ENCODE data around the gene PIN1.

Gene PIN1

DNA sequence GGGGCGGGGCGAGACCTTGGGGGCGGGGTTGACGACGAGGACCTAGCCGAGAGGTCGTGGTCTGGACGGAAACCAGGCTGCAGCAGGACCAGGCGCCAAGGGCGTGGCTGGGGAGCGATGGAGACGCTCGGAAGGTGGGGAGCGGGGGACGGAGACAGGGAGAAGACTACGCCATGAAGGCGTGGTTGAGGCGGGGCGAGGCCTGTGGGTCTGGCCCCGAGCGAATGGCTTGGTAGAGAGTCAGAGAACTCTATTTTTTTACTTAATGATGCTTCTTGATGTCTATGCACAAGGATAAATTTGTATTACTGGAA is 15.6 kb upstream of the PIN1 start:
- TF ChIP-seq, protein P1, sequence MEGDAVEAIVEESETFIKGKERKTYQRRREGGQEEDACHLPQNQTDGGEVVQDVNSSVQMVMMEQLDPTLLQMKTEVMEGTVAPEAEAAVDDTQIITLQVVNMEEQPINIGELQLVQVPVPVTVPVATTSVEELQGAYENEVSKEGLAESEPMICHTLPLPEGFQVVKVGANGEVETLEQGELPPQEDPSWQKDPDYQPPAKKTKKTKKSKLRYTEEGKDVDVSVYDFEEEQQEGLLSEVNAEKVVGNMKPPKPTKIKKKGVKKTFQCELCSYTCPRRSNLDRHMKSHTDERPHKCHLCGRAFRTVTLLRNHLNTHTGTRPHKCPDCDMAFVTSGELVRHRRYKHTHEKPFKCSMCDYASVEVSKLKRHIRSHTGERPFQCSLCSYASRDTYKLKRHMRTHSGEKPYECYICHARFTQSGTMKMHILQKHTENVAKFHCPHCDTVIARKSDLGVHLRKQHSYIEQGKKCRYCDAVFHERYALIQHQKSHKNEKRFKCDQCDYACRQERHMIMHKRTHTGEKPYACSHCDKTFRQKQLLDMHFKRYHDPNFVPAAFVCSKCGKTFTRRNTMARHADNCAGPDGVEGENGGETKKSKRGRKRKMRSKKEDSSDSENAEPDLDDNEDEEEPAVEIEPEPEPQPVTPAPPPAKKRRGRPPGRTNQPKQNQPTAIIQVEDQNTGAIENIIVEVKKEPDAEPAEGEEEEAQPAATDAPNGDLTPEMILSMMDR (conservative IDR thresholded peaks at IDR 0.05): no peak
- no peak for TF ChIP-seq ZFX (IDR thresholded peaks at IDR 0.05)
- H3K27ac ChIP-seq: peak overlapping the region; percentile 19

DNA sequence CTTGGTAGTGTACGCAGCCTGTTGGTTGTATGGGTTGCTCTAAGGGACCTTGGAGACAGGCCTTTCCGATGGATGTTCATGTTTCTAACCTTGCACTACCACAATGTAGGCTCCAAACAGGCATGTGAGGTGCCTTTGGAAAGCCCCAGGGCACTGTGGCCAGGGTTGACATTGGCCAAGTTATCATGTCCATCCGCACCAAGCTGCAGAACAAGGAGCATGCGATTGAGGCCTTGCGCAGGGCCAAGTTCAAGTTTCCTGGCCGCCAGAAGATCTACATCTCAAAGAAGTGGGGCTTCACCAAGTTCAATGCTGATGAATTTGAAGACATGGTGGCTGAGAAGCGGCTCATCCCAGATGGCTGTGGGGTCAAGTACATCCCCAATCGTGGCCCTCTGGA is 15.1 kb upstream of the PIN1 start:
- peak overlapping the region; percentile 19 for H3K27ac ChIP-seq

DNA sequence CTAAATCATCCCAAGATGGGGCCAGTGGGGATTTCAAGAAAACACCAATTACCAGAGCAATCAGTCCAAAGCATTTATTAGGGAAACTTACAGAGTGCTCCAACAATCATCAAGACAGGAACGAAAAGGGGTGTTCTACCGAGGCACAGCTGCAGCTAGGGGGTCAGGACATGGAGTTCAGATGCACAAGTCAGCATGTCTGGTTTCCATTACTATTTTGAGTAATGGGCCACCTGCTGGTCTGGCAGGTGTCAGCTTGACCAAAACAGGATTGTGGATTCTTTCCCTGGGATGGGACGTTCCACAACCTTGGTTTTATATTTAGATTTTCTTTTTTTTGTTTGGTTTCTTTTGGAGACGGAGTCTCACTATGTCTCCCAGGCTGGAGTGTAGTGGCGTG is 11.3 kb upstream of the PIN1 start:
- TF ChIP-seq, protein P1 (conservative IDR thresholded peaks at IDR 0.05): no peak
- no peak for TF ChIP-seq ZFX (IDR thresholded peaks at IDR 0.05)
- no peak overlapping the region for H3K27ac ChIP-seq

DNA sequence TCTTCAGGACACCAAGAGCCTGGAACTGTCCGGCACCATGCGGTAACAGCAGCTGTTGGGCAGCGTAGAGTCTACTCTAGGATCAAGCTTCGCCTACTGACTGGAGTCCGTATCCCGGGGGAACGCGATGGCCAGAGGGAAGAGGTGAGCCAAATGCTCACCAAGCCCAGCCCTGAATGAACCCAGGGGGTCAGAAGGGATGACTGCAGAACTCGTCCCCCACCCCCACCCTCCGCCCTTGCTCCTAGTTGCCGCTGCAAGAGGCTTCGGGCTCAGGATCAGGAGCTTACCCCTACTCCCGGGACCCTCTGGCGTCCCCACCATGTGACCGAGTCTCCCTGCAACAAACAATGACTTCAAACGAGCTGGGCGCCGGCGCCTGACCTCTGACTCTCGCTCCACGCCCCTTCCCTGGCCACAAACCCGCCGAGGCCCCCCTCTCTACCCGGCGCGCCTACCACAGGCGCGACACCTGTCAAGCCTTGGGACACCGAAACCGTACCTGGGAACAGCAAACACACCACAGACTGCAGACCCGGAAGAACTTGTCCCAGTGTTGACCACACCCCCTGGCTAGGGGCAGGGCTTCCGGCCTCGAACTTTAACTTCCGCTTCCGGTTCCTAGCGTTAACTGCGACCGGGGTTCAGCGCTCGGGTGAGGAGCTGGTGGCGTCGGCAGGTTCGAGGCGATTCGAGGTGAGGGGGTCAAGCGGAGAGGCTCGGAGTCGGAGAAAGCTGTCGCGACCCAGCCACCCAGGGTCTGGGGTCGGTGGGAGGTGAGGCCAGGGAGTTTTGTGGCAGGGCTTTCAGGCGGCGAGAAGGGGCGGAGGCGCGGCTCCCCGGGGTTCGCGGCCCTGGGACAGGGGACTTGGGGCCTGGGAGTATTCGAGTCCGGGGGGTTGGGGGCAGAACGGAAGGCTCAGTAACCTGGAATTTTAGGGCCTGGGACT is 7.6 kb upstream of the PIN1 start, which contains the start of gene UBL5:
TSS of gene UBL5 (plus strand) at position 630 of the 950 bp plus-strand sequence. CDS start 420 bp downstream, outside the sequence.
- TF ChIP-seq, protein P1 (conservative IDR thresholded peaks at IDR 0.05): no peak
- peak; percentile 53; the same call in 1 of the 2 replicates for TF ChIP-seq ZFX (IDR thresholded peaks at IDR 0.05)
- H3K27ac ChIP-seq: peak within 1 kb of the TSS; percentile 79

DNA sequence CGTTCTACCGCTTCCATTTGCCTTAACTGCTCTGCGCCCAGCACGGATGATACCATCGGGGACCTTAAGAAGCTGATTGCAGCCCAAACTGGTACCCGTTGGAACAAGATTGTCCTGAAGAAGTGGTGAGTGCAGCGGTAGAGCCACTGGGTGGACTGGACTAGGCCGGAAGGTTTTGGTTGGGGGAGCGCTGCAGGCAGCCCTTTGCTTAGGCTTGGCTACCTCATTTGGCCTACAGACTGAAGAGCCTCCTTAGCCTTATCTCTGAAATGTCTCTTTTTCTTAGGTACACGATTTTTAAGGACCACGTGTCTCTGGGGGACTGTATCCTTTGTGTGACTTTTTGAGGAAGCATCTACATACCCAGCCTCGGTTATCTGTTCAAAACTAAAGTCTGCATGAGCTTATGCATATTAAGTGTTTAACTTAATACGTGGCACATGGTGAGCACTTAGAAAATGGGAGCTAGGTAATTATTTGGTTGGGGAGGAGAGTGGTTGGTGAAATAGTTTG is 6.5 kb upstream of the PIN1 start:
- H3K27ac ChIP-seq: peak overlapping the region; percentile 79
- no peak for TF ChIP-seq ZFX (IDR thresholded peaks at IDR 0.05)
- TF ChIP-seq, protein P1 (conservative IDR thresholded peaks at IDR 0.05): no peak

DNA sequence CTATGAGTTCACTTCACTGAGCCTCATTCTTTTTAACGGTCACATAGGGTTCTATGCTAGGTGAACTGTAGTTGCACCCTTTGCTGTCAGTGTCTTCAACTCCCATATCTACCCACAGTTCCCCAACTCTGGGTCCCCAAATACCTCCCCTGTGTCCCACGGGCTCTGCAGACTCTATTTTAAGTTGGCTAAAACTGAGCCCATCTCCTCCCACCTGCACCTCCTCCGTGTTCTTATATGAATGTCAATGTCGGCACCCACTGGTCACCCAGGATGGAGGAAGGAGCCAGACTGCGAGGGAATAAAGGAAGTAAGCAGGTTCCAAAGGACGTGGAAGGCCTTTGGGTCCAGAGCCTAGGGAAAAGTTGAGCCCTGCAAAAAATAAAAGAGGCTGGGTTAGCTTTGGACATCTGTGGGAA is 802 bp upstream of the PIN1 start:
- TF ChIP-seq, protein P1 (conservative IDR thresholded peaks at IDR 0.05): no peak
- no peak for TF ChIP-seq ZFX (IDR thresholded peaks at IDR 0.05)
- no peak overlapping the region for H3K27ac ChIP-seq

DNA sequence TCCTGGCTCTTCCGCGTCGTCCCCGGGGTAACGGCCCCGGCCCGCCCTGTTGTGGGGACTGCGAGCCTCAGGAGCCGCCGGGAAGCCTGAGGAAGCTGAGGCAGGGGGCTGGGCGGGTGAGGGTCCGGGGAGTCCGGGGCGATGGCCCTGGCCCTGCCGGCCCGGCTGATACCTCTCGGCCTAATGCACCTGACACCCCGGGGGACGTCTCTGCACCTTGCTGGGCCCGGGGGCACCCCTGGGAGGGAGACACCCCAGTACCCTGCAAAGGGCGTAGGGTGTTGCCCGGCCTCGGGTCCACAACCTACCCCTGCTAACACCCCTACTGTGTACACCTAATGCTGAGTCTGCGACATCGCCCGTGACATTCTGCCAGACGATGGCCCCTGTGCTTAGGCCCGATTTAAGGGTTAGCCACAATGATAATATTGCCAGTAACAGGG is 410 bp downstream of the PIN1 start:
- H3K27ac ChIP-seq: peak overlapping the region; percentile 81
- TF ChIP-seq, protein P1 (conservative IDR thresholded peaks at IDR 0.05): no peak
- peak; percentile 41; the same call in 1 of the 2 replicates for TF ChIP-seq ZFX (IDR thresholded peaks at IDR 0.05)

Data from C4-2B (cell line).